ENCODE data around the gene NPAS2.

Gene NPAS2

DNA sequence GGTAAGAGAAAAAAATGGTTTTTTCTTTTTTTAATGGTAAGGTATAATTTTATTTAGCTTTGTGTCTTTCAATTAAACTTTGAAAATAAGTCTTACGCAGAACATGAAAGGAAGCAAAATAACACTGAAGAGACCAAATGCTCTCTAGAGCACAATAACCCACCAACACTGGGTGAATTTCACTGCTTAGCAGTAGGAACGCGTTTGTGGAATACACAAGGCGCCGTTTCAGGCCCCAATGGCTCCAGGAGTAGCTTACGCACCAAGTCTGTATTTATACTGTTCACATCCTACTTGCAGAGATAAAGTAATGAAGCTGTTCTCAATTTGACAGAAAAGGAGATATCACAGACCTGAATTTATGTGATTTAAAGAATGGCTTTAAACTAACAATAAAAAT is 205.6 kb downstream of the NPAS2 start:
- DNase-seq (ENCODE audit: low read depth): no peak
- H3K4me3 ChIP-seq (ENCODE audit: control insufficient read depth, low read depth, low read length): no peak overlapping the region
- TF ChIP-seq, protein P1, sequence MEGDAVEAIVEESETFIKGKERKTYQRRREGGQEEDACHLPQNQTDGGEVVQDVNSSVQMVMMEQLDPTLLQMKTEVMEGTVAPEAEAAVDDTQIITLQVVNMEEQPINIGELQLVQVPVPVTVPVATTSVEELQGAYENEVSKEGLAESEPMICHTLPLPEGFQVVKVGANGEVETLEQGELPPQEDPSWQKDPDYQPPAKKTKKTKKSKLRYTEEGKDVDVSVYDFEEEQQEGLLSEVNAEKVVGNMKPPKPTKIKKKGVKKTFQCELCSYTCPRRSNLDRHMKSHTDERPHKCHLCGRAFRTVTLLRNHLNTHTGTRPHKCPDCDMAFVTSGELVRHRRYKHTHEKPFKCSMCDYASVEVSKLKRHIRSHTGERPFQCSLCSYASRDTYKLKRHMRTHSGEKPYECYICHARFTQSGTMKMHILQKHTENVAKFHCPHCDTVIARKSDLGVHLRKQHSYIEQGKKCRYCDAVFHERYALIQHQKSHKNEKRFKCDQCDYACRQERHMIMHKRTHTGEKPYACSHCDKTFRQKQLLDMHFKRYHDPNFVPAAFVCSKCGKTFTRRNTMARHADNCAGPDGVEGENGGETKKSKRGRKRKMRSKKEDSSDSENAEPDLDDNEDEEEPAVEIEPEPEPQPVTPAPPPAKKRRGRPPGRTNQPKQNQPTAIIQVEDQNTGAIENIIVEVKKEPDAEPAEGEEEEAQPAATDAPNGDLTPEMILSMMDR (IDR thresholded peaks at IDR 0.05; ENCODE audit: control insufficient read depth, insufficient read depth, low read depth, low read length, missing control alignments): no peak

DNA sequence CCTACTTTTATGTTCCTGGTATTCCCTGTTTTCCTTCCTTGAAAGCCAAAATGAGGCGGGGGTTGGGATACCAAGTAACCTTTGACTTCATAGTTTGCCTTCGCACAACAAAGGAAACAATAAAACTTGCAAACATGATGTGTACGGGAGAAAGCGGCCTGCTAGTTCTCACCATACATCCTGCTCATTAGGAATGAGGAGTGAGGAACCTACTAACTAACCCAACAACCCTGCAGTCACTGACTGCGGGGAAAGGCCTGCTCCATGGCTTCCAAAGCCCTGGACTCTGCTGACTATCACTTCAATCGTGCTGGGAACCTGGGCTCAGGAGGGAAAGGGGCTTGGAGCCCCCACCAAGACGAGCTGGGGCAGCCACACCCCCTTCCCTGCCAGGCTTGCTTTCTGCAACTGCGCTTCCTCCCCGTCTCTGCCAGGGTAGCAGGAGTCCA is 206.3 kb downstream of the NPAS2 start:
- TF ChIP-seq, protein P1 (IDR thresholded peaks at IDR 0.05; ENCODE audit: control insufficient read depth, insufficient read depth, low read depth, low read length, missing control alignments): no peak
- no peak overlapping the region for H3K4me3 ChIP-seq (ENCODE audit: control insufficient read depth, low read depth, low read length)
- no peak for DNase-seq (ENCODE audit: low read depth)

DNA sequence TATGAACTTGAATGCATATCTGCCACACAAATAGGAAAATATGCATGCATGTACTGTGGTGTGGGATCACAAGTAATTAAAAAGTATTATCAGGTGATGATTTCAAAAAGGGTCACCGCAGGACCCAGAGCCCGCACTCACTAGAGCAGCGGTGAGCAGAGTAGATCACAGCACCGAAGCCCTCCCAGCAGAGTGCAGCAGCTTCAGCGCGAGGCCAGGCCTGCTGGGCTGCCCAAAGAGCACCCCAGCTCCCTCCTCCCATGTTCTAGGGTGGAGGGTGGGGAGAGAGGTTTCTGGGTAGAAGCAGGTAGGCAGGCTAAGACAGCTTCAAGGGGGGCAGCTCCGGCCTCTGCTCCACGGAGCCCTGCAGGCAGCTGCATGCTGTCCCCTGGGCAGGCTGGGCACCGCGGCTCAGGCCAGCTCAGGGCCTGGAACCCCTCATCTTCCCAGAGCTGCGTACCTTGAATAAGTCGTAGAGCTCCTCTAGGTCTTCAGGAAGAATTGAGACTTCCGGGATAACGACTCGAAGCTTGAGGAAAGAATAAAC is 207.1 kb downstream of the NPAS2 start:
- DNase-seq (ENCODE audit: low read depth): no peak
- TF ChIP-seq, protein P1 (IDR thresholded peaks at IDR 0.05; ENCODE audit: control insufficient read depth, insufficient read depth, low read depth, low read length, missing control alignments): no peak
- no peak overlapping the region for H3K4me3 ChIP-seq (ENCODE audit: control insufficient read depth, low read depth, low read length)

DNA sequence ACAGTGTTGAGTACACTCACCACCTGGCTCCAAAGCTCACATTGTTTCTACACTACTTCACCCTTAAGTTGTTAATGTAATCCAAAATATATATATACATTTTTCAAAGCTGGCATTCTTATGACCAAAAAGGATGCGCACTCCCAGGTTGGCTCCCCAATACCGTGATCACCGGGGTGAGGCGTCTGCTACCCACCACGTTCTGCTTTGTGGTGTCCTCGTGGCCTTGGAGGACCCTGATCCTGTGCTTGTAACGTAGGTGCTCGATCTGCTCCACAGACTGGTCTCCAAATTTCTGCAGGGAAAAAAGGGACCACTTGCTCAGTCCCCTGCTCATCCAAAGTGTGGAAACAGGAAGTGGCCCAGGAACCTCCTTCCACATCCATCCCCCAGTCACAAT is 207.9 kb downstream of the NPAS2 start:
- DNase-seq (ENCODE audit: low read depth): no peak
- TF ChIP-seq, protein P1 (IDR thresholded peaks at IDR 0.05; ENCODE audit: control insufficient read depth, insufficient read depth, low read depth, low read length, missing control alignments): no peak
- no peak overlapping the region for H3K4me3 ChIP-seq (ENCODE audit: control insufficient read depth, low read depth, low read length)

DNA sequence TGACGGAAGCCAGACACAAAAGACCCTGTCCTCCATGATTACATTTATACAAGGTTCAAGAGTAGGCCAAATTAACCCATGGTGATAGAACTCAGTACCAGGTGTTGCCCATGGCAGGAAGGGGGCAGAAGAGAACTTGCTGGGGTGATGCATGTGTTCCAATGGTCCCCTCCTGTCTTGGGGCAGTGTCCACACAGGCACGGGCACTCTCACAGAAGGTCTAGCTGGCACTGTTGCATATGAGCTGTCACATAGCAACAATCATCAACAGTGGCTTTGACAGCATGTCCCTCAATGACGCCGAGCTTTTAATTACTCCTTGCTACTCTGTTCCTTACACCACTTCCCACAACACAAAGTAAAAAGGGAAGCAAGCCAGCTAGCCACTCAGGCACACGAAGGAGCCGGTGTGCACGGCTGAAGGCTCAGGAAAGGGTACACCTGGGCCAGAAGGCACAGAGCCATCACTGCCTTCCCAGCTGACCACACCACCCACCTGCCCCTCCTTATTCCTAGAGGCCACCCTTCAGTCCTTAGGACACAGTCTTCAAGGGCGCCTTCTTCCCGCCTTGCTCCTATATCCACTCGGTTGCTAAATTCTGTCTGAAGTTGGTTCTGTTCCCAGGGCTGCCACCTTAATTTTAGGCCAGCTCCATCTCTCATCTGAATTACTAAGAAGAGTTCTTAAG is 211.1 kb downstream of the NPAS2 start:
- DNase-seq (ENCODE audit: low read depth): no peak
- TF ChIP-seq, protein P1 (IDR thresholded peaks at IDR 0.05; ENCODE audit: control insufficient read depth, insufficient read depth, low read depth, low read length, missing control alignments): no peak
- H3K4me3 ChIP-seq (ENCODE audit: control insufficient read depth, low read depth, low read length): no peak overlapping the region

DNA sequence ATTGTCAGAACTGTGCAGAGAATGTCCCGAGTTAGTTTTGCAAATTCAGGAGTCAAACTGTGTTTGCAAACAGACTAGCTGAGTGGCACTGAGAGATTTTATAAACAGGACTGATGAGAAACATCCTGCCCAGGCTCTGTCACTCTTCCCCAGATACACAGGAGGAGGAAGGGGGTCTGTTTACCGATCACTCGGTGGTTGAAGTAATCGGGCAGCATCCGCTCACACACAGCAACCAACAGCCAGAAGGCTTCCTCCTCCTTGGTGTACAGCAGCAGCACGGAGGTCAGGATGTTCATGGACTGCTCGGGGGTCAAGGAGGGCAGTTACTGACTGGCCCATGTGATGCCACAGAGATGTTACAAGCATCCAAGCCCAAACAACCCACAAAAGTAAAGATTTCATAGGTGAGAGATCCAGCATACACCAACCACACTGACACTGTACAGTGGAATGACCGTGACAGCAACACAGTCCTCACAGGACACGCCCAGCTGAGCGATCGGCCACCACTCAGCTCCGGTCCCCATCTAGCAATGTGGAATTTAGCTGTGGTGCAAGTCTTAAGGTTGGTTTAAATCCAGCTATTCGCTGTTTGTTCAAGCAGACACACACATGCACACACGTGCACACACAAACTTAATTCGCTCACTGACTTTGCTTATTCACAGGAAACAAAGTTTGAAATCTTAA is 212.3 kb downstream of the NPAS2 start:
- H3K4me3 ChIP-seq (ENCODE audit: control insufficient read depth, low read depth, low read length): no peak overlapping the region
- TF ChIP-seq, protein P1 (IDR thresholded peaks at IDR 0.05; ENCODE audit: control insufficient read depth, insufficient read depth, low read depth, low read length, missing control alignments): no peak
- DNase-seq (ENCODE audit: low read depth): no peak

All from AG09309 (cell line).